ENCODE results near the gene SURF1.

DNA sequence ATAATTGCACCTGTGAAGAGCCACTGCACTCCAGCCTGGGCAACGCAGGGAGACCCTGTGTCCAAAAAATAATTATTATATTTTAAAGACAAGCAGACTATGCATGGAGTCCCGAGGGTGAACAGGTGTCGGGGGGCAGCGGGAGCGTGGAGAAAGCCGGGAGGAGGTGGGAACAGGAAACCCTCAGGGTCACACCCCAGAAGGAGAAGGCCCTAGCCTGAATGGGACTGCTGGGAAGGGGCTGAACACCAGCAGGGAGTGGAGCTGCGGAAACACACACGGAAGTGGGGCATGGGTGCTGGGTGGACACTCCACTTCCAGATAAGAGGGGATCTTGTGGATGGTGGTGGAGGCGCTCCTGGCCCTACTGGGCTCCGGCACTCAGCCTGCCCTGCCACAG is 33.1 kb downstream of the SURF1 start:
- TF ChIP-seq POLR2AphosphoS5 (IDR thresholded peaks at IDR 0.05; ENCODE audit: low read depth, low read length) (no peak), POLR2A (IDR thresholded peaks at IDR 0.05; ENCODE audit: low read depth, low read length) (no peak)
